CD4-positive, CD25-positive, alpha-beta regulatory T cell (primary cell): ENCODE measurements around the gene SUPT4H1. TPM values are rescaled to one million over a fixed set of nuclear protein-coding genes. Genes with fewer than 3 reads are reported as not detected.
A peak's percentile ranks its signal among the peaks of the same experiment; 100 is the strongest.

ENCODE experiments used
- ATAC-seq, 2 donors: fragments of 150-1000 bp; cut with Tn5 transposase; one replicate each; pipeline ENCODE4 v1.10.0; 2021; ENCODE audit warnings: low read depth in 2 of 2, moderate number of reproducible peaks in 2 of 2, moderate library complexity in 1 of 2
- DNase-seq, 3 donors: peaks; one replicate each; pipeline versions ENCODE4 v3.0.0 to v3.0.0-alpha.2; 2012 to 2022; ENCODE audit warnings: mixed read lengths in 1 of 3
- H3K27ac ChIP-seq: one replicate; pipeline ENCODE4 v1.7.0; 2013; ENCODE audit warnings: mild to moderate bottlenecking, low read length; ENCODE audit not compliant: insufficient read depth, poor library complexity, severe bottlenecking
- H3K27me3 ChIP-seq: one replicate; pipeline ENCODE4 v1.7.0; 2013; ENCODE audit warnings: low read length; ENCODE audit not compliant: control insufficient read depth, insufficient read depth
- H3K36me3 ChIP-seq: one replicate; pipeline ENCODE4 v1.7.0; 2013; ENCODE audit warnings: mild to moderate bottlenecking, low read length, moderate library complexity; ENCODE audit not compliant: control insufficient read depth, insufficient read depth
- H3K4me1 ChIP-seq: 2 replicates; pipeline ENCODE4 v1.7.0; 2013; ENCODE audit warnings: mild to moderate bottlenecking, low read length; ENCODE audit not compliant: insufficient read depth, control insufficient read depth, poor library complexity, severe bottlenecking
- H3K4me3 ChIP-seq: one replicate; pipeline ENCODE4 v1.7.0; 2013; ENCODE audit warnings: low read depth, mild to moderate bottlenecking, low read length, moderate library complexity
- H3K9me3 ChIP-seq, 2 experiments: 1 replicate in 1 of 2; 2 replicates in 1 of 2; pipeline ENCODE4 v1.7.0; 2013; ENCODE audit warnings: low read length in 2 of 2, mild to moderate bottlenecking in 1 of 2, moderate library complexity in 1 of 2; ENCODE audit not compliant: control insufficient read depth in 2 of 2
- H3K27ac Mint-ChIP-seq, 3 donors: one replicate each; pipeline ENCODE4 v1.8.0; 2020 to 2022; ENCODE audit warnings: mild to moderate bottlenecking in 3 of 3, mixed read lengths in 3 of 3, moderate library complexity in 2 of 3
- H3K27me3 Mint-ChIP-seq: one replicate; pipeline ENCODE4 v1.8.0; 2022; ENCODE audit warnings: mild to moderate bottlenecking, mixed read lengths
- H3K36me3 Mint-ChIP-seq: one replicate; pipeline ENCODE4 v1.8.0; 2020; ENCODE audit warnings: mixed read lengths
- H3K4me1 Mint-ChIP-seq, 4 donors: one replicate each; pipeline ENCODE4 v1.8.0; 2020 to 2022; ENCODE audit warnings: mixed read lengths in 4 of 4, mild to moderate bottlenecking in 1 of 4
- H3K4me3 Mint-ChIP-seq, 4 donors: one replicate each; pipeline ENCODE4 v1.8.0; 2020 to 2022; ENCODE audit warnings: mild to moderate bottlenecking in 4 of 4, mixed read lengths in 4 of 4, moderate library complexity in 3 of 4
- H3K9me3 Mint-ChIP-seq, 7 donors: one replicate each; pipeline ENCODE4 v1.8.0; 2020 to 2022; ENCODE audit warnings: mixed read lengths in 7 of 7, mild to moderate bottlenecking in 3 of 7, moderate library complexity in 2 of 7
- polyA plus RNA-seq, 4 donors: library from polyadenylated mRNA; unstranded; fragments of 300-500 nt; fragmentation: Illumina TruSeq; gene quantifications; one replicate each; pipeline ENCODE4 v1.2.3, GENCODE V29; 2021
- total RNA-seq: library from RNA; stranded (reverse); gene quantifications from one replicate; pipeline ENCODE4 v1.2.3, GENCODE V29; 2022

The SUPT4H1 gene
- total and polyA plus RNA-seq, 5 donors from 2014 or later: 52.6 to 177 (median 126) TPM

DNA sequence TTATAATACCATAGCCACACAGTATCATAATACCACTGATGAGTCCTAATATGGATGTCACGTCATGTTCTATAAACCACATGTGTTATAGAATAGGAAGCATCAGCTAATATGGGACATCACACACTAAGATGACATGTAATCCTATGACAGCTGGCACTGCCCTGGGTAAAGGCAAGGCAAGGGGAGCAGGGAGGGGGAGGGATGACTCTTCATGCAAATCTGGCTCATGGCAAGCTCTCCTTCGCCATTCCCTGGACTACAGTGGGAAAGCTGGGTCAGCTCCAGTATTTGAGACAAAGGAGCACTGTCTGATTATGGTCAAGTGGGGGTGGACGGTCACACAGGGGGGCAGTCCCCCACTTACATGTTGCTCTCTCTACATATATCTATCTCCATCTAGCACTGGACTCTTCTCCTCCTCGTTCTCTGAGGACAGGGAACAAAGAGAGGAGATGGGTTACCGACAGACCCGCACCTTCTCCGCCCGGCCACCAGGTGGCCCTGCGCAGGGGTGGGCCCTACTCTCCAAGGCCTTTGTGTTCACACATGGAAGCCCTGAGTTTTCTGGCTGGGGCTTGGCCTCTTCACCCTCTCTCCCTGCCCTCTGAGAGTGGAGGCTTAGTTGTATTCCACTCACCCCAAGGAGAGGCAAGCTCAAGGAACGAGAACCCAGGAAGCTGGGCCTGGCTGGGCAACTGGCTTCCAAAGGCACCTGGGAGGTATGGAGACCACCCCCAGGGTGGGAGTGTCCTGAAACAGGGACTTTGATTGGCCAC is 47.8 kb downstream of the SUPT4H1 start:
- no peaks in the 10 kb centered on the region for H3K9me3 Mint-ChIP-seq
- Histone ChIP-seq H3K27ac (no peak overlapping the region), H3K27me3 (no peaks in the 10 kb centered on the region), H3K4me3 (no peak overlapping the region), H3K4me1 (no peaks in the 10 kb centered on the region), H3K36me3 (peaks cover 13% of the 10 kb centered on the region), H3K9me3 (no peaks in the 10 kb centered on the region)
- peaks cover 14% of the 10 kb centered on the region for H3K36me3 Mint-ChIP-seq
- H3K27ac Mint-ChIP-seq: peak overlapping the region; percentile 38 to 90 (median 68)
- no peaks in the 10 kb centered on the region for H3K27me3 Mint-ChIP-seq
- peak; percentile 73 to 74 for ATAC-seq
- H3K4me1 Mint-ChIP-seq: peaks cover 6 to 9% (median 6%) of the 10 kb centered on the region in 4 donors
- DNase-seq: peak; percentile 42 to 68 (median 62)
- no peak overlapping the region for H3K4me3 Mint-ChIP-seq

- peaks cover 6 to 9% (median 6%) of the 10 kb centered on the region in 4 donors for H3K4me1 Mint-ChIP-seq
- Histone ChIP-seq H3K36me3 (peaks cover 13% of the 10 kb centered on the region), H3K4me1 (no peaks in the 10 kb centered on the region), H3K27ac (no peak overlapping the region), H3K9me3 (no peaks in the 10 kb centered on the region), H3K27me3 (no peaks in the 10 kb centered on the region), H3K4me3 (no peak overlapping the region)
- peak overlapping the region in 1 of 4 donors; percentile 27 for H3K4me3 Mint-ChIP-seq
- no peak for ATAC-seq
- no peak for DNase-seq
- H3K9me3 Mint-ChIP-seq: no peaks in the 10 kb centered on the region
- H3K27ac Mint-ChIP-seq: peak overlapping the region in 1 of 3 donors; percentile 76
- H3K36me3 Mint-ChIP-seq: peaks cover 12% of the 10 kb centered on the region
- peaks cover 2% of the 10 kb centered on the region for H3K27me3 Mint-ChIP-seq
These were observed 48.9 kb downstream of the SUPT4H1 start for GRCh38 chr17:58302919-58303585.

GRCh38 chr17:58302171-58302918 is 49.7 kb downstream of the SUPT4H1 start:
- ATAC-seq (no peak), DNase-seq (no peak)
- Histone ChIP-seq H3K4me1 (no peaks in the 10 kb centered on the region), H3K27ac (no peak overlapping the region), H3K4me3 (no peak overlapping the region), H3K9me3 (no peaks in the 10 kb centered on the region), H3K27me3 (no peaks in the 10 kb centered on the region), H3K36me3 (peaks cover 12% of the 10 kb centered on the region)
- peaks cover 12% of the 10 kb centered on the region for H3K36me3 Mint-ChIP-seq
- H3K27me3 Mint-ChIP-seq: peaks cover 10% of the 10 kb centered on the region
- H3K9me3 Mint-ChIP-seq: peaks cover 0 to 2% (median 0%) of the 10 kb centered on the region in 7 donors
- no peak overlapping the region for H3K27ac Mint-ChIP-seq
- peaks cover 6 to 9% (median 6%) of the 10 kb centered on the region in 4 donors for H3K4me1 Mint-ChIP-seq
- no peak overlapping the region for H3K4me3 Mint-ChIP-seq

DNA sequence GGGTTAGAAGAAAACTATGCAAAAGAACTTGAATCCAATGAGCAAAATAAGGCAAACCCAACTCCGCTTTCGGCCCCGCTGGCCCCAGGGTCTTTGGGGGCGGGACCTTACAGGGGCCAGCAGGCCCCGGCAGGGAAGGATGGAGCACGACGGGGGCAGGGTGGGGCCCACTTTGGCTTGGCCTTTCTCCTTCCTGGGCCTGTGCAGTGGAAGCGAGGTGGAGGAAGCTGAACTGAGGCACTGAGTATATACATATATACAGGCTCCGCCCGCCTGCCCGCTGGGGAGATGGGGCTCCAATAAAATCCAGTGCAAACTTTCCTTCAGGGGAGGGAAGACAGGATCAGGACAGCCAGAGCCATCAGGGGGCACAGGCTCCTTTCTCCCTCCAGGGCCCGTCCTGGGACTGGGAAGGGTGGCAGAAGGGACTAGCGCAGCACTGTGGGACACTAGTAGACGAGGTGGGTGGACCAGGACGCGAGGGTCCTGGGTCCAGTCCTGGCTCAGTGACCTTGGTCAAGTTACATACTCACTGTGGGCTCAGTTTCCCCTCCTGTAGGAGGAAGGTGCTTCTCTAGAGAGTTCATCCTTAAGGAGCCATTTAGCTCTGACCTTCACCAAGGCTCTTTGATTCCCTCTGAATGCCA is 50.4 kb downstream of the SUPT4H1 start:
- Histone ChIP-seq H3K27me3 (no peaks in the 10 kb centered on the region), H3K4me1 (no peaks in the 10 kb centered on the region), H3K27ac (no peak overlapping the region), H3K9me3 (no peaks in the 10 kb centered on the region), H3K4me3 (no peak overlapping the region), H3K36me3 (peaks cover 5% of the 10 kb centered on the region)
- ATAC-seq (no peak), DNase-seq (no peak)
- peaks cover 11% of the 10 kb centered on the region for H3K27me3 Mint-ChIP-seq
- peaks cover 6 to 7% (median 6%) of the 10 kb centered on the region in 4 donors for H3K4me1 Mint-ChIP-seq
- H3K36me3 Mint-ChIP-seq: peaks cover 6% of the 10 kb centered on the region
- H3K27ac Mint-ChIP-seq: no peak overlapping the region
- H3K9me3 Mint-ChIP-seq: peaks cover 0 to 2% (median 0%) of the 10 kb centered on the region in 7 donors
- H3K4me3 Mint-ChIP-seq: no peak overlapping the region

DNA sequence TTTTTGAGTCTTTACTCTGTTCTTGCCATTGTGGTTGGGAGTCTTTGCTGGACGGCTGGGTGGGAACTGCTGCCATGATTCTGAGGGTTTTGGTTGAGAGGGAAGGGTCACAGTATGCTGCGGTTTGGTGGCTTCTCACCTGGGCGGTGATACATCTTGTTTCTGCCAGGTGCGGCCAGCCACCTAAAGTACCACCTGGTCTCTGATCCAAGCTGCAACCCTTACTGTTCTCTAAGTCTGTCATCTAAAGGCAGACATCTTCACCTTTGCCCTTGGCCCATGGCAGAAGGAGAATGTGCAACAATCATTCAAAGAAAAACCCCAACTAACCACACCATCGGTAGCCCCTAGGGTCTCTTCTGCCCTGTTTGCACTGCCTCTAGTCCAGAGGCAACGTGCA is 51.7 kb downstream of the SUPT4H1 start:
- Mint-ChIP-seq H3K36me3 (peaks cover 6% of the 10 kb centered on the region), H3K27me3 (peaks cover 16% of the 10 kb centered on the region), H3K4me1 (peaks cover 6 to 7% (median 6%) of the 10 kb centered on the region in 4 donors), H3K9me3 (peaks cover 0 to 2% (median 0%) of the 10 kb centered on the region in 7 donors), H3K27ac (peak overlapping the region in 1 of 3 donors; percentile 27), H3K4me3 (no peak overlapping the region)
- Histone ChIP-seq H3K36me3 (peaks cover 3% of the 10 kb centered on the region), H3K9me3 (no peaks in the 10 kb centered on the region), H3K4me3 (no peak overlapping the region), H3K27ac (no peak overlapping the region), H3K27me3 (no peaks in the 10 kb centered on the region), H3K4me1 (no peaks in the 10 kb centered on the region)
- no peak for ATAC-seq
- DNase-seq: no peak

Other genes starting within 250 kb of the SUPT4H1 start
- 0.42 TPM for gene OR4D1, start 203.8 kb downstream of the SUPT4H1 start, total RNA-seq
- gene OR4D1, start 203.8 kb downstream of the SUPT4H1 start, polyA plus RNA-seq: 1 to 10 TPM in 1 of 4 donors, under 1 TPM in 3; 0.54 to 1.1 (median 0.81) TPM
- not detected for gene OR4D2, start 185.2 kb downstream of the SUPT4H1 start, total RNA-seq
- gene OR4D2, start 185.2 kb downstream of the SUPT4H1 start, polyA plus RNA-seq: not detected
- not detected for gene EPX, start 159.5 kb downstream of the SUPT4H1 start, total RNA-seq
- not detected for gene EPX, start 159.5 kb downstream of the SUPT4H1 start, polyA plus RNA-seq
- gene MKS1, start 132.9 kb downstream of the SUPT4H1 start, total RNA-seq: 6.2 TPM
- gene MKS1, start 132.9 kb downstream of the SUPT4H1 start, polyA plus RNA-seq: 10 to 100 TPM in 3 of 4 donors, 1 to 10 TPM in 1; 8.1 to 13.4 (median 11.2) TPM
- gene LPO, start 113.6 kb downstream of the SUPT4H1 start, total RNA-seq: 0.15 TPM
- under 1 TPM in 1 of 4 donors, not detected in 3; 0.08 TPM for gene LPO, start 113.6 kb downstream of the SUPT4H1 start, polyA plus RNA-seq
- not detected for gene MPO, start 71.3 kb downstream of the SUPT4H1 start, total RNA-seq
- under 1 TPM in 1 of 4 donors, not detected in 3; 0.19 TPM for gene MPO, start 71.3 kb downstream of the SUPT4H1 start, polyA plus RNA-seq
- gene TSPOAP1, start 23.4 kb downstream of the SUPT4H1 start, total RNA-seq: 47.4 TPM
- gene TSPOAP1, start 23.4 kb downstream of the SUPT4H1 start, polyA plus RNA-seq: 1 to 10 TPM in 2 of 4 donors, under 1 TPM in 2; 0.73 to 1.6 (median 0.92) TPM
- 3.3 TPM for gene RNF43, start 65.3 kb upstream of the SUPT4H1 start, total RNA-seq
- gene RNF43, start 65.3 kb upstream of the SUPT4H1 start, polyA plus RNA-seq: under 1 TPM in 3 of 4 donors, not detected in 1; 0.23 to 0.90 (median 0.65) TPM
- gene HSF5, start 136.2 kb upstream of the SUPT4H1 start, total RNA-seq: 3.0 TPM
- gene HSF5, start 136.2 kb upstream of the SUPT4H1 start, polyA plus RNA-seq: 1 to 10 TPM in 3 of 4 donors, under 1 TPM in 1; 0.83 to 2.1 (median 1.4) TPM
- 43.6 TPM for gene MTMR4, start 162.4 kb upstream of the SUPT4H1 start, total RNA-seq
- gene MTMR4, start 162.4 kb upstream of the SUPT4H1 start, polyA plus RNA-seq: 10 to 100 TPM; 16.5 to 23.8 (median 18.6) TPM